PC-9 (cell line): ENCODE measurements around the gene C17orf78. TPM values are rescaled to one million over a fixed set of nuclear protein-coding genes. Genes with fewer than 3 reads are reported as not detected.

Experiments
- BruUV-seq: library from RNA; stranded (reverse); fragments of 400-500 nt; replicated peaks from 2 replicates; lab custom pipeline; 2021; lab: Mats Ljungman, UMichigan
- CTCF ChIA-PET: fragments of 300-600 bp; sonication (Branson Sonifier 250); formaldehyde crosslinking; loops from one replicate; lab custom pipeline; 2022; ENCODE audit warnings: antibody characterized with exemption; lab: Charles Lee
- POLR2A ChIA-PET: fragments of 300-600 bp; sonication (Branson Sonifier 250); formaldehyde crosslinking; loops from one replicate; lab custom pipeline; 2022; ENCODE audit warnings: antibody characterized with exemption; ENCODE audit not compliant: unreplicated experiment; lab: Charles Lee
- DNase-seq, 2 experiments: peaks; one replicate each; pipeline versions ENCODE4 v3.0.0 to v3.0.0-alpha.2; 2015 to 2022; ENCODE audit warnings: mixed read lengths in 1 of 2
- H2AFZ ChIP-seq: fragments of 200-600 bp; sonication (generic); 2 replicates; pipeline ENCODE4 v1.8.1; 2017; ENCODE audit warnings: antibody characterized with exemption
- H3F3A ChIP-seq: fragments of 200-600 bp; sonication (generic); 2 replicates; pipeline ENCODE4 v1.8.1; 2017; ENCODE audit warnings: antibody characterized with exemption, mild to moderate bottlenecking, low read depth; ENCODE audit not compliant: insufficient read depth
- H3K27ac ChIP-seq: fragments of 200-600 bp; sonication (generic); 2 replicates; pipeline ENCODE4 v1.6.1; 2016; ENCODE audit warnings: mixed run types
- H3K27me3 ChIP-seq: fragments of 200-600 bp; sonication (generic); 2 replicates; pipeline ENCODE4 v1.6.1; 2016; ENCODE audit warnings: low read depth, mixed run types; ENCODE audit not compliant: insufficient read depth
- H3K36me3 ChIP-seq: fragments of 200-600 bp; sonication (generic); 2 replicates; pipeline ENCODE4 v1.6.1; 2016; ENCODE audit warnings: low read depth, mixed run types
- H3K4me1 ChIP-seq: fragments of 200-600 bp; sonication (generic); replicated peaks from 2 replicates; pipeline ENCODE4 v1.6.1; 2016; ENCODE audit warnings: mixed run types; ENCODE audit not compliant: insufficient read depth
- H3K4me2 ChIP-seq: fragments of 200-600 bp; sonication (generic); 2 replicates; pipeline ENCODE4 v1.6.1; 2017; ENCODE audit warnings: mixed run types
- H3K4me3 ChIP-seq: fragments of 200-600 bp; sonication (generic); 2 replicates; pipeline ENCODE4 v1.6.1; 2016; ENCODE audit warnings: mixed run types
- H3K79me2 ChIP-seq: fragments of 200-600 bp; sonication (generic); 2 replicates; pipeline ENCODE4 v1.6.1; 2017; ENCODE audit warnings: low read depth, mixed run types
- H3K9me2 ChIP-seq: fragments of 200-600 bp; sonication (generic); 2 replicates; pipeline ENCODE4 v1.8.1; 2017; ENCODE audit warnings: mild to moderate bottlenecking; ENCODE audit not compliant: insufficient read depth
- H3K9me3 ChIP-seq: fragments of 200-600 bp; sonication (generic); 2 replicates; pipeline ENCODE4 v1.8.1; 2016; ENCODE audit warnings: low read depth; ENCODE audit not compliant: insufficient read depth
- H4K20me1 ChIP-seq: fragments of 200-600 bp; sonication (generic); 2 replicates; pipeline ENCODE4 v1.8.1; 2017; ENCODE audit not compliant: insufficient read depth
- CTCF ChIP-seq: fragments of 200-600 bp; sonication (generic); conservative IDR thresholded peaks from 2 replicates; pipeline ENCODE4 v1.6.1; 2017; ENCODE audit warnings: mixed run types, antibody characterized with exemption, mild to moderate bottlenecking, moderate library complexity
- EZH2 ChIP-seq: fragments of 200-600 bp; sonication (generic); IDR thresholded peaks from 2 replicates; pipeline ENCODE4 v1.8.0; 2017; ENCODE audit warnings: antibody characterized with exemption, low read depth
- intact Hi-C: fragments of 100-400 bp; cut with micrococcal nuclease; formaldehyde crosslinking; loops from one replicate; pipeline ENCODE4 v1.10.0; 2022; ENCODE audit not compliant: unreplicated experiment
- total RNA-seq: library from RNA; stranded (reverse); gene quantifications from 2 replicates; pipeline ENCODE4 v1.2.3, GENCODE V29; 2021

The C17orf78 gene
- total RNA-seq, 1 experiment from 2014 or later: not detected

GRCh38 chr17:37382056-37382455, 6.3 kb downstream of the C17orf78 start:
- no peaks in the 10 kb centered on the region for H3K9me3 ChIP-seq
- POLR2A ChIA-PET: no interaction called here
- TF ChIP-seq CTCF: no peak
- no peak for TF ChIP-seq EZH2
- CTCF ChIA-PET: no interaction called here
- H3K36me3 ChIP-seq: no peaks in the 10 kb centered on the region
- no peak overlapping the region for H3K4me2 ChIP-seq
- H3K4me3 ChIP-seq: no peak overlapping the region
- no TSS peak for BruUV-seq
- no peaks in the 10 kb centered on the region for H3F3A ChIP-seq
- no peaks in the 10 kb centered on the region for H3K27me3 ChIP-seq
- intact Hi-C loops: no loop called here
- H4K20me1 ChIP-seq: no peaks in the 10 kb centered on the region
- no peak overlapping the region for H3K27ac ChIP-seq
- DNase-seq: no peak
- H3K79me2 ChIP-seq: no peaks in the 10 kb centered on the region
- H3K9me2 ChIP-seq: no peaks in the 10 kb centered on the region
- H2AFZ ChIP-seq: no peak overlapping the region
- no peaks in the 10 kb centered on the region for H3K4me1 ChIP-seq

GRCh38 chr17:37384560-37385149, 8.9 kb downstream of the C17orf78 start:
- Histone ChIP-seq H3K9me3 (no peaks in the 10 kb centered on the region), H3K36me3 (no peaks in the 10 kb centered on the region), H3K9me2 (no peaks in the 10 kb centered on the region), H2AFZ (no peak overlapping the region), H3F3A (no peaks in the 10 kb centered on the region), H4K20me1 (no peaks in the 10 kb centered on the region), H3K27ac (no peak overlapping the region), H3K4me1 (no peaks in the 10 kb centered on the region), H3K79me2 (no peaks in the 10 kb centered on the region), H3K4me2 (no peak overlapping the region), H3K27me3 (no peaks in the 10 kb centered on the region), H3K4me3 (no peak overlapping the region)
- TF ChIP-seq EZH2 (no peak), CTCF (no peak)
- DNase-seq: no peak
- ChIA-PET POLR2A (no interaction called here), CTCF (no interaction called here)
- no TSS peak for BruUV-seq
- intact Hi-C loops: no loop called here

GRCh38 chr17:37385474-37385990, 9.7 kb downstream of the C17orf78 start:
- intact Hi-C loops: no loop called here
- no peaks in the 10 kb centered on the region for H3K79me2 ChIP-seq
- no peaks in the 10 kb centered on the region for H3K27me3 ChIP-seq
- H3K9me3 ChIP-seq: no peaks in the 10 kb centered on the region
- no peak overlapping the region for H2AFZ ChIP-seq
- DNase-seq: no peak
- ChIA-PET CTCF (no interaction called here), POLR2A (no interaction called here)
- H3K4me1 ChIP-seq: no peaks in the 10 kb centered on the region
- BruUV-seq: no TSS peak
- H3K4me3 ChIP-seq: no peak overlapping the region
- H3K36me3 ChIP-seq: no peaks in the 10 kb centered on the region
- H3K27ac ChIP-seq: no peak overlapping the region
- TF ChIP-seq EZH2 (no peak), CTCF (no peak)
- no peaks in the 10 kb centered on the region for H4K20me1 ChIP-seq
- H3F3A ChIP-seq: no peaks in the 10 kb centered on the region
- H3K9me2 ChIP-seq: no peaks in the 10 kb centered on the region
- no peak overlapping the region for H3K4me2 ChIP-seq
